GDM1 (cell line): ENCODE measurements around the gene C19orf12.
A peak's percentile ranks its signal among the peaks of the same experiment; 100 is the strongest.

Source experiments
- DNase-seq: peaks from one replicate; lab custom pipeline; 2025; lab: John Stamatoyannopoulos, UW

Gene C19orf12

GRCh38 chr19:29695765-29696564 lies 19.1 kb downstream of the C19orf12 start:
- no peak for DNase-seq

- peak; percentile 66 for DNase-seq
Observed at GRCh38 chr19:29694669-29695627, 20.1 kb downstream of the C19orf12 start.

GRCh38 chr19:29694161-29694560 lies 20.9 kb downstream of the C19orf12 start:
- no peak for DNase-seq

- DNase-seq, result peak; percentile 38
Observed at GRCh38 chr19:29690842-29691241, 24.2 kb downstream of the C19orf12 start.

DNA sequence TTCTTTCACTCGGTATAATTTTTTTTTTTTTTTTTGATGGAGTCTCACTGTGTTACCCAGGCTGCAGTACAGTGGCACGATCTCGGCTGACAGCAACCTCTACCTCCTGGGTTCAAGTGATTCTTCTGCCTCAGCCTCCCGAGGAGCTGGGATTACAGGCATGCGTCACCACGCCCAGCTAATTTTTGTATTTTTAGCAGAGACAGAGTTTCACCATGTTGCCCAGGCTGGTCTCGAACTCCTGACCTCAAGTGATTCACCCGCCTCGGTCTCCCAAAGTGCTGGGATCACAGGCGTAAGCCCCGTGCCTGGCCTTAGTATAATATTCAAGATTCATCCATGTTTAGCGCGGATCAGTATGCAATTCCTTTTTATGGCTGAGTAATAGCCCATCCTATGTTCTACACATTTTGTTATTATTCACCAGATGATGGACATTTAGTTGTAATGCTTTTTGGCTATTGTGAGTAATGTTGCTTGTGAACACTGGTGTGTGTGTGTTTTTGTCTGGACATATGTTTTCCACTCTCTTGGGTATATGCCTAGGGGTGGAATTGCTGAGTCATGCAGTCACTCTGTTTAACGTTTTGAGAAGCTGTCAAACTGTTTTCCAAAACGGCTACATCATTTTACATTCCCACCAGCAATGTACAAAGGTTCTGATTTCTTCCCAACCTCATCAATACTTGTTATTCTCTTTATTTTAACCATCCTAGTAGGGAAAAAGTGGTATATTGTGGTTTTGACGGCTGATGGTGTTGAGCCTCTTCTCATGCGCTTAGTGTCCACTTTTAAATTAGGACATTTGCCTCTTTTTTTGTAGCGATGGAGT lies 26.9 kb downstream of the C19orf12 start:
- DNase-seq, result no peak

DNA sequence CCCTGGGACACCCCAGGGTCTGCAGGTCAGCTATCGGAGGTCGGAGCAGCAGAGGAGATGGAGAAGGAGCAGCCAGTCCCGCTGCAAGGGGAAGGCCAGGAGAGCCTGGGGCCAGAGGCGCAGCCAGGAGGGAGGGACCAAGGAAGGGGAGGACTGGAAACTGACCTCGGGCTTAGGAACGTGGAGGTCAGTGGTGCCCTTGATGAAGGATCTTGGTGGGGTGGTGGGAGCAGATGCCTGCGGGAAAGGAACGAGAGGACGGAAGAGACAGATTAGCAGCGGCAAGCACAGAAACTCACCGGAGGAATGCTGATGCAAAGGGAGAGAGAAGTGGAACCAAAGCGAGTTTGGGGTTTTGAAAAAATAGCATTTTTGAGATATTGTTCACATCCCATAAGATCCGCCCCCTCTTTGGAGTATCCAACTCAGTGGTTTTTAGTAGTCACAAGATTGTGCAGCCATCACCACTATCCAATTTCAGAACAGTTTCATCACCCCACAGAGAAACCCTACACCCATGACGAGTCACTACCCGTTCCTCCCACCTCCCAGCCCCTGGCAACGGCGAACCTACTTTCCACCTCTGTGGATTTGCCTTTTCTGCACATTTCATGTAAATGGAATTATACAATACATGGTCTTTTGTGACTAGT lies 27.7 kb downstream of the C19orf12 start:
- DNase-seq, result no peak

GRCh38 chr19:29686285-29686805 lies 28.7 kb downstream of the C19orf12 start:
- no peak for DNase-seq

DNA sequence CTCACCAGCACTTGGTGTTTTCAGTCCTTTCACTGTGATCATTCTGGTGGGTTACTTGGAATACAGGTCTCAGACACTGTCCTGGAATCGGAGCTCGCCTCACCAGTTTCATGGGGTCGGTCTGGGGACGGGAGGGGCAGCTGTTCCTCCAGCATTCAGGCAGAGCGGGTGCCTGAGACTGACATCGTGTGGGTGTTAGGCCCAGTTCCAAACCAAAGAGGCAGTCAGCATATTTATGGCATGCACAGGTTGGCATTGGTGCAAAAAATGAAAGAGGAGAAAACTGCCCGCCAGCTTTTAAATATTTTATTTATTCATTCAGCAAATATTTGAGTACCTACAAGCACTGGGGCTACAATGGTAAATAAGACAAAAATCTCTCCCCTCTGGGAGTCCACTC lies 29.7 kb downstream of the C19orf12 start:
- no peak for DNase-seq

DNA sequence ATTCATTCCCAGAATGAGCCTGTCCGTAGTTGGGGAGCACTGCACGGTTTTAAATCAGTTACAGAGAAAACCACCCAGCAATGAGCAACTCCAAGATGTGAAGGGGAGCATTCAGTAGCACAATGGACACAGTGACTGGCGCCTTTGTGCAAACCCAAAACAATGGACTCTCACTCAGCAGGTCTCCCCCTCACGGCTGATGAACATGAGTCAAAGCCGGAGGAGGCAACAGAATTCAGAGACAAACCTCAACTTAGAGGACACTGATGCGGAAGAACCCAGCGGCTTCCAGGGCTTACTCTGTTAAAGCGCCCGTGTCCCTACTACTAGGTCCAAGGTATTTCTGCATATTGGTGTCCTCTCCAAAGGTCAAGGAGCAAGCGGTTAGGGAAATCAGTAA lies 32.1 kb downstream of the C19orf12 start:
- no peak for DNase-seq

GRCh38 chr19:29682236-29682895 lies 32.7 kb downstream of the C19orf12 start:
- no peak for DNase-seq

DNA sequence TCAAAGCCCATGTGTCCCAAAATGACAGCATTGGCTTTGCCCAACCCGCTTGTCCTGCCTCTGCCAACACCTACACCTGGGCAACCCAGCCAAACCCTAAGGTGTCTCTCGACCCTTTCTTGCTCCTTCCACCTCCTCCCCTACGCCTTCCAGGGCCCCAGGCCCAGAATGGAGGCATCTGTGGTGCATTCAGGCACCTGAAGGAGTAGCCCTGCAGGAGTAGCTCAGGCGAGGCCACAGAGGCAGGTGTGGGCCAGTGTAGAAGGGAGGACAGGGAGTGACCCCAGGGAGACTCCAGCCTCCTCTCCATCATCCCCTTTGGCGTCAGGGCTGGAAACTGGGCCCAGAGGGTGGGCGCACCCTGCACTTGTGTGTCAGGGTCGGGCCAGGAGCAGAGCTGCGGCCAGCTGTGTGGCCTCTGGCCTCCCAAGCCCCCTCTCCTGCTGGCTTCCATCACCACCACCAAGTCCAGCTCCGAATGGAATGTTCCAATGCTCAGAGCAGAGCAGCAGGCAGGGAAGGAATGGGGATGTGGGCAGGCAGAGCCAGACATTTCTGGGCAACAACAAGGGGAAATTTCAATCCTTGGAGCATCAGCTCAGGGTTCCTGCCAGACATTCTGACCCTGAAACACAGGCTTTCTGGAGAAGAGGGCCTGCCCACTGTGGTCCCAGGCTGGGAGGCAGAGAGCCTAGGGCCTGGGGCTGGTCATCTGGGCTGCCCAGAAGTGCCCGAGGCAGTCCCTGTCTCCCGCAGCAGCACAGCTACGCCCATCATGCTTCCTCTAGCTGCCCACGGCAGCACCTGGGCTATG lies 33.4 kb downstream of the C19orf12 start:
- DNase-seq, result no peak

GRCh38 chr19:29680937-29681336 lies 34.1 kb downstream of the C19orf12 start:
- no peak for DNase-seq

DNA sequence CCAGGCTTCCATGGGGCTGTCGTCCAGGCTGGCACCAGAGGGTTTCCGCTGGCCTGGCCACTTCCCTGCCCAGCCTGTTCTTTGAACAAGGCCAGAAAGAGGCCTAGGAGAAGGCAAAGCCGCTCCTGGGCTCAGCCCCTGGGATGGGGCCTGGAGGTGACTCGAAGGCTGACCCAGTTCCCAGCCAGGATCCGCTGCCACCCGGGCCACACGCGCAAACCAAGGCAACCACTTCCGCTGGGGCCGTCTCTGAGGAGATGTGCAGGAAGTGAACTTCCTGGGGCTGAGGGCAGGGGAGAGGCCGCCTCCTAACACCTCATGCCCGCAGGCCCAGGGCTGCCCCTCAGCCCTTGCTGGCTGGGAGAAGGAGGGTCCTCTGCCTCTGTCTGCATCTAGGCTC lies 34.6 kb downstream of the C19orf12 start:
- DNase-seq, result peak; percentile 81

DNA sequence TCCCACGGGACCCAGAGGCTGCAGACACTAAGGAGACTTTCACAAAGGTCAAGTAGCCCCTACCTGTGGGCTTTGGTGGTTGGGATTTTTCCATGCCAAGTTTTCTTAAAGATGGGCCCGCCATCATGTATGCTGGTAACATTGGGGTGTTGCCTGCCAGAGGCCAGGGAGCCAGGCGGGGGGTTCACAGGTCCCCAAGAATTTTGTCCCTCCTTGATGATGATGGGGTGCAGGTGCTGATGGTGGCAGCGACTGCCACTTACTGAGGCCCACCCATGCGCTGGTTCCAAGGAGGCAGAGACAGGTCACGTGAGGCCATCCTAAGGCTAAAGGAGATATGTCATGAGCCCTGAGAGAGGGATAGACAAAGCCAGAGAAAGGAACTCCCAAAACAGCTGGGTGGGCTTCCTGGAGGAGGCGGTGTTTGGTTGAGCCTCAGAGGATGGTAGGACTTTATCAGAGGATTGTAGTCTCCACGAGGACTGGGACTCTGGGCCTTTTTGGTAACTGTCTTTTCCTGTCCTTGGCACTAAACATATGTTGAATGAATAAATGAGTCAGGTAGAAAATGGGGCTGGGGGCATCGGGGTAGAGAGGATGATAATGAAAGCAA lies 35.4 kb downstream of the C19orf12 start:
- no peak for DNase-seq

DNA sequence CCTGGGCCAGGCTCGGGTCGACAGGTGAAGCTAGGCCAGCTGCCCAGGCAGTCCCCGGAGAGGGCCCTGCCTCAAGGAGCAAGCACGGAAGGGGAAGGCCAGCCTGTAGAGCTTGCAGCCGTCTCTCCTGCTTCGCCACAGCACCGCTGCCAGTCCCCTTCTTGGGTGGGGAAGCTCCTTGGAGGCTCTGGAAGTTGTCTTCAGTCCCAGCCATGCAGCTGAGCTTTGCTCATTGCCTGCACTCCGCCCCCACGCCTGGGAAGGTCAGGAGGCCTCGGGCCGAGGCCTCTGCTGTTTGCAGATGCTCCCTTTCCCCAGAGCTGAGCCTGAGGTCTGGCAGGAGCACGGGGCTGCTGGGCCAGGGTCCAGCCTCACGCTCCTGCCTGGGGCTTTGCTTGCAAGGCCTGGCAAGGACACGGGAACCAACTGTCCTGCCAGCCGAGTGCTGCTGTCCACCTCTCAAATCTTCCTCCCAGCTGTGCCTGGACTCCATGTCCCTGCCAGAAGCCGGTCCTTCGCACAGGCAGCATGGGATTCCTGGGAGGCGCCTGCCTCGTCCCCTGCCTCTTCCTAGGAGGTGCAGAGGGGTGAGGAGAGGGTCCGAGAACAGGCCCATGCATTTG lies 36.5 kb downstream of the C19orf12 start:
- DNase-seq, result no peak

DNA sequence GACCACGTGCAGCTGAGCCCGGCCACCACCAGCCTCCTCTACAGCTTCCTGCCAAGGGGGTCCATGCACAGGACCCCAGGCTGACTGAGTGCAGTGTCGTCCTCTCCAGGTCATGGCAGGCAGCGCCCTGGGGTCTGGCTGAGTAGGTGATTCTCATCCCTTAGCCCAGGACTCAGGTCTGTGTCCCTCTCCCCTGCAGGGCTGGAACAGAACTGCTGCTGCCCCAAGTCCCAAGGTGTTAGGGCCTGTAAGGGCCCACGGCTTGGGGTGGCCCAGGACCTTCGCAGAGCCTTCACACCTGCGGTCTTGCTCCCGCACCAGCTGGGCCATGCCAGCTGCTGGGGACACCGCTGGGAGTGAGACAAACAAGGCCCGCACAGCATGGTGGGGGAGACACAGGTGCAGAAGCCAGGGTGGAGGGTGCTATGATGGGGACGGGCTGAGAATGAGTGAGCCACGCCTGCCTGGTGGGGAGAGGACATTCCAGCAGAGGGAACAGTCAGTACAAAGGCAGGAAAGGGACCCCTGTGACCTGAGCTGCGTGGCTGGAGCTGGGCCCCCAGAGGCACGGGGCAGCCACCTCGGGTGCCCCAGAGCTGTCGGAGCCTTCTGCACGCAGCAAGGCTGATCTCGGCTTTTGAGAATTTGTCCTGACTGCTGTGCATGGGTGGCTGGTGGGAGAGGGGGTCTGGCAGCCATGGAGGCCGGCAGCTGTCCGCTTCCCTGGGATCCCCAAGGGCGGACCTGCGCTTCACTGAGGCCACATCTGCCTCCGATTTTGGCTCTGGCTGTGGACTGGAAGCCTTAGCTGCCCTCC lies 37.9 kb downstream of the C19orf12 start:
- no peak for DNase-seq

- DNase-seq, result no peak
Observed at GRCh38 chr19:29676586-29676985, 38.5 kb downstream of the C19orf12 start.

DNA sequence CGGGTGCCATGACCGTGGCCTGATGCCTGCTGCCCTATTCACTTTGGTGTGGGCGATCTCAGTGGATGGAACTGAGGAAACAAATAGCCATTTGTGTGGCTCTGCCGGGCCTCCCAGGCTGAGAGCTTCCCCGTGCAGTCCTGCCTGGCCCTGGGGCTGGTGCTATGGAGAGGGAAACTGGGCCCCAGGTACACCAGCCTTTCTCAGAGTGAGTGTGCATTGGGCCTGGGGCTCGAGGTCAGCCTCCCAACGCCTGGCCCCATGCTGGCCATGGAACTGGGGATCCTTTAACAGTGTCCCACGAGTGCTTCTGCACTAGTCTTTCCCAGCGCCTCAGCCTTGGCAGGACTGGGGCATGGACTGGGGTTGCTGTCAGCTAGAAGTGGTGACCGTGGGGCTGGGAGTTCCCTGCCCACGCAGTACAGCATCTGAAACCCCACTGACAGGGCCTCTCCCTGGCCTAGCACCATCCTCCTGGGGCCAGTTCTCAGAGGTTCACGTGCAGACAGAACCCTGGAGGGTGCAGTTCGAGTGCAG lies 39.3 kb downstream of the C19orf12 start:
- DNase-seq, result no peak
